H4 (cell line): ENCODE results near the gene KRT33A. TPM values are rescaled to one million over a fixed set of nuclear protein-coding genes. Genes with fewer than 3 reads are reported as not detected.
A peak's percentile ranks its signal among the peaks of the same experiment; 100 is the strongest.

ENCODE experiments used
- DNase-seq: peaks from one replicate; pipeline ENCODE4 v3.0.0-alpha.2; 2015; ENCODE audit warnings: low spot score
- total RNA-seq: library from RNA; depleted of rRNA; stranded (reverse); fragments of >200 nt; shearing (Covaris generic); gene quantifications from 2 replicates; pipeline ENCODE4 v1.2.3, GENCODE V29; 2014

Gene KRT33A
- total RNA-seq, 1 experiment from 2014 or later: not detected

- peak; percentile 48 for DNase-seq
These were observed 21.2 kb downstream of the KRT33A start for GRCh38 chr17:41329279-41329948.

- DNase-seq: no peak
These were observed 22.4 kb downstream of the KRT33A start for GRCh38 chr17:41328207-41328606.

GRCh38 chr17:41327411-41328120 lies 23.1 kb downstream of the KRT33A start:
- DNase-seq: no peak

GRCh38 chr17:41326173-41327145 lies 24.2 kb downstream of the KRT33A start:
- DNase-seq: no peak

DNA sequence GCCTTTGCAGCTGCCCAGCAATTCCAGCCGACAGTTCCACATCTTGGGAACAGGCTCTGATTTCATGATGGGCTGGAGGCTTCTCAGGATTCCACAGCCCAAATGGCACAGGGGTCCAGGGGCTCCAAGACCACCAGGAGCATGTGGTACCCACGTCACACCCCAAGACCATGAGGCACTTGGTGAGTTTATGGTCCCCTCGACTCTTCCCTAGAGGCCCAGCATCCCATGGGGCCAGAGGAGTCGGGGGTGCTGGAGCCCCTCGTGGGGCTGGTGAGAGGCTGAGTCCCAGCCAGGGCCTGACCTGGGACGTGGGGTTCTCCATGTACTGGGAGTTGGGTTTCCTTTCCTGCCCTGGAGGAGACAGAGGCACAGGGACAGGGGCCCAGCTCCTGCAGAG lies 25.0 kb downstream of the KRT33A start:
- no peak for DNase-seq

DNA sequence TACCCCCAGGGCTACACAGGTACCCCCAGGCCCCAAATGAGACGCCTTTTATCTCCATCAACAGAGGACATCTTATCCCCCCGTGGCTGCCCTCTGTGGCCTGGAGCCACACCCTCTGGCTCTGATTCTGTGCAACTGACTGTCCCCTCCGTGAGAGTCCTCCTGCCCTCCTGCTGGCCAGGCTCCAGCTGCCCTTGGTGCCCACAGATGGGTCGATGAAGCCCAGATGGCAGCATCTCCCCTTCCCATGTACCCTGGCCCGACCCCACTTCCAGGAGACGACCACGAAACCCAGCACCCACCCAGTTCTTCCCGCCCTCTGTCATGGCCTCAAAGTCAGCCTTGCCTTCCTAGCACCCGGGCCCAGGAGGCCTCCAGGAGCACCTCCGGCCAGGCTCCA lies 25.5 kb downstream of the KRT33A start:
- no peak for DNase-seq

GRCh38 chr17:41324180-41325075 lies 26.2 kb downstream of the KRT33A start:
- peak; percentile 33 for DNase-seq

GRCh38 chr17:41322903-41323895 lies 27.4 kb downstream of the KRT33A start:
- no peak for DNase-seq

- peak; percentile 45 for DNase-seq
These were observed 28.3 kb downstream of the KRT33A start for GRCh38 chr17:41322094-41322902.

- DNase-seq: no peak
These were observed 32.4 kb downstream of the KRT33A start for GRCh38 chr17:41318231-41318630.

DNA sequence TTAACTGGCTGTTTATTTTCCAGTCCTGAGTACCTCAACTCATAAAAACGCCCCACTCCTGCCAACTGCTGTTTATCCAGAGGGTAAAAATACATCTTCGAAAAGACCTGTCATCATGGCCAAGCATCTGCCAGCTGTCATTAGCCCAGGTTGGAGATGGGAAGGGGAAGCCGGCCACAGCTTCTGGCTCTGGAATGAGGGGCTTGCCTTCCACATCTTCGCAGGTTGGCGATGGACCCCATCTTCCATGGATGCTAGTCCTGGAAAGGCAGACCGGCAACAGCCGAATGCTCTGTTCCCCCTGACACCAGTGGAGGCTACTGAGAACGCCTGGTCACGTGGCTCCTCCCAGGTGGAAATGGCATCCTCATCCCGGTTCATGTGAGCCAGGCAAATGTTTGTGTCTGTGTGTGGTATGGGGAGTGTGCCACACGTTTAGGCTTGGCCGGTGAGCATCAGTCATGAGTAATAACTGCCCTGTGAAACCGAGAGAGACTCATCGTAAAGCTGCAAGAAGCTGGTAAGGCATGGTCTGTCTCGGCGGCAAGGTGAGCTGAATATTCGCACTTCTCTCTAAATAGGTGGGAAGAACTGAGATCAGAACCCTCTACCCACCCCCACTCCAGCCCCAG lies 34.7 kb downstream of the KRT33A start:
- no peak for DNase-seq

DNA sequence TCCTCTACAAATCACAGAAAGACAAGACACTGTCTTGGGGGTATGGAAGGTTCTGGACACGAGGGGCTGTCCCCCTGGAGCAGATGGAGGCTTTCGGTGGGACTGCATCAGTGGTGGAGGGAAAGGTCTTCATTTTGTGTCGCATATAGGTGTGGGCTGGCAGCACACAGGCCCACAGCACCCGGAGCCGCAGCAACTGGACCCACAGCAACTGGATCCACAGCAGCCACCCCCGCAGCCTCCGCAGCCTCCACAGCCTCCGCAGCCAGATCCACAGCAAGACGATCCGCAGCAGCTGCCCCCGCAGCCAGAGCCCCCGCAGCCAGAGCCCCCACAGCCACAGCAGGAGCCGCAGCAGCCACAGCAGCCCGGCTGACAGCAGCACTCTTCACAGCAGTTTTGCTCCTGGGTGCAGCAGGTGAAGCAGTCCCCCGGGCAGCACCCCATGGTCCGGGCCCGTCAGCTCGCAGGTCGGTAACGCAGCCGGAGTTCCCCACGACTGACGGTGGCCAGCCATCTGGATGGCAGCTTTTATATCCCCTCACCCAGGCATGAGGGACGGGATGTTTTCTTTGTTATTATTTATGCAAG lies 35.3 kb downstream of the KRT33A start, which contains the start of gene KRTAP17-1:
Gene KRTAP17-1 (minus strand): TSS at position 507 of the 591 bp plus-strand sequence. CDS start 60 bp downstream, at position 447.
- no peak for DNase-seq

GRCh38 chr17:41311111-41311510 lies 39.5 kb downstream of the KRT33A start:
- DNase-seq: no peak

DNA sequence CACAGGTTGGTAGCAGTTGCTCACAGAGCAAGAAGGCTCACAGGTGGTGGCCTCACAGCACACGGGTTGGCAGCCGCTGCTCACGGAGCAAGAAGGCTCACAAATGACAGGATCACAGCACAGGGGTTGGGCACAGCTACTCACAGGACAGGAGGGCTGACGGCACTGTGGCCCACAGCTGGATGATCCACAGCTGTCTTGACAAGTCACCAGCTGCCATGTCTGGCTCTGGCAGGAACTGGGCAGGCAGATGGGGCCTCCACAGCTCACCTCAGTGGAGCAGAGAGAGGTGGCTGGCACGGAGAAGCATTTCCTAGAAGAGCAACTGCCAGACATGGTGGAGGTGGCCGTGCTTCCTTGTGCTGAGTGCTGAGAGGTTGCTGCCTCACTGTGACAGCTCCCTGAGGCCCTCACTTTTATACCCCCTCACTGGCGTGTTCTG lies 41.7 kb downstream of the KRT33A start, which contains the start of gene KRTAP16-1:
Gene KRTAP16-1 (minus strand): TSS at position 392 of the 442 bp plus-strand sequence. CDS start 56 bp downstream, at position 336.
- no peak for DNase-seq

DNA sequence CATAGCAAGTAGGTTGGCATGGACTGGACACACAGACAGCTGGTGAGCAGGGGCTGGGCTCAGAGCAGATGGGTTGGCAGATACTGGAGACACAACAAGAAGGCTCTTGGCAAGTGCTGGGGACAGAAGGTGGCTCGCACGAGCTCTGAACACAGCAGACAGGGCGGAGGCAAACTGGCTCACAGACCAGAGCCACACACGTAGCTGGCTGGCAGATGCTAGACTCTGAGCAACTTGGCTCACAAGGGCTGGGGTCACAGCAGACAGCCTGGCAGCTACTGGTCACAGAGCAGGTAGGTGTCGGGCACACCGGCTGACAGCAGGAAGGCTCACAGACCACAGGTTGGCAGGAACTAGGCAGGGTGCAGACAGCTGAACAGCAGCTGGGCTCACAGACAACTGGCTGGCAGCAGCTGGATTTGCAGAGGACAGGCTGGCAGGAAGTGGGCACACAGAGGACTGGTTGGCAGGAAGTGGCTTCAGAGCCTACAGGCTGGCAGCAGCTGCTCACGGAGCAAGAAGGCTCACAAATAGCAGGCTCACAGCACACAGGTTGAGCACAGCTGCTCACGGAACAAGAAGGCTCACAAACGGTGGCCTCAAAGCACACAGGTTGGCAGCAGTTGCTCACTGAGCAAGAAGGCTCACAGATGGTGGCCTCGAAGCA lies 42.2 kb downstream of the KRT33A start:
- DNase-seq: peak; percentile 88

DNA sequence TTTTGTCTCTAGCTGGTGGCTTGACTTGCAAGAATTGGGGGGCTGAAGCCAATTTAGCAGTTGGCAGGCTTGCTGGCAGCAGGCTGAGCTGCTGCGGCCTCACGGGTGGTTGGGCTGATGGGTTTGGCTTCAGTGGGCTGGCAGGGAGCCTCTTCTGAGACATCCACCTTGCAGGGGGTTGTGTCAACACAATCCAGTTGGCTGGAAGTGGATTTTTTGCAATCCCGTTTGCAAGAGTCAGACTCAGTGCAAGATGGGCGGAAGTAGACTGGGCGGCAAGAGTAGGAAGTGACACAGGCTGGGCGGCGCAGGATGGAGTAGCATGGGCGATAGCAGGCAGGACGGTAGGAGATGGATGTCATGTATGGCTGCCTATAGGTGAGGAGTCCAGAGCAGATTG lies 43.0 kb downstream of the KRT33A start:
- DNase-seq: no peak

- no peak for DNase-seq
These were observed 46.5 kb downstream of the KRT33A start for GRCh38 chr17:41304091-41304490.
